H1 (cell line): ENCODE data around the gene FAM184B.

ENCODE experiments used
- EP300 ChIP-seq, 2 experiments: IDR thresholded peaks; 1 replicate in 1 of 2; 2 replicates in 1 of 2; pipeline ENCODE4 v1.6.1; 2011 to 2012; ENCODE audit warnings: low read depth in 2 of 2, low read length in 2 of 2, mild to moderate bottlenecking in 2 of 2, borderline replicate concordance in 1 of 2, inconsistent platforms in 1 of 2, moderate library complexity in 1 of 2
- EZH2 ChIP-seq: fragments of 200-600 bp; sonication (generic); IDR thresholded peaks from 2 replicates; pipeline ENCODE4 v1.7.1; 2012; ENCODE audit warnings: low read depth, mild to moderate bottlenecking, moderate library complexity, low read length, inconsistent platforms; ENCODE audit not compliant: severe bottlenecking
- YY1 ChIP-seq: IDR thresholded peaks from 2 replicates; pipeline ENCODE4 v1.6.1; 2011; ENCODE audit warnings: low read depth, mild to moderate bottlenecking, low read length

DNA sequence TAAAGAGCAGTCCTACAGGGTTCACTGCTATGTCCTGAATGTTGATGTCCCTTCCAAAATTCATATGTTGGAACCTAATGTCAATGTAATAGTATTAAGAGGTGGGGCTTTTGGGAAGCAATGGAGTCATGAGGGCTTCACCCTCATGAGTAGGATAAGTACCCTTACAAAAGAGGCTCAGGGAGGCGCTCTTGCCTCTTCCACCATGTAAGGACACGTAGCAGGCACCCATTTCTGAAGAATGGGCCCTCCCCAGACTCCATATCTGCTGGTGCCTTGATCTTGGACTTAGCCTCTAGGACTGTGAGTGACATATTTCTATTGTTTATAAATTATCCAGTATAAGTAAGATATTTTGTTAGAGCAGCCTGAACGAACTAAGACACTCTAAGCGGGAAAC lies 151.2 kb downstream of the FAM184B start:
- TF ChIP-seq EP300 (IDR thresholded peaks at IDR 0.05; ENCODE audit: borderline replicate concordance in 1 of 2, low read depth in 2 of 2, low read length in 2 of 2) (no peak), EZH2 (no peak), YY1 (no peak)
